ENCODE data around the gene VPS39. TPM values are rescaled to one million over a fixed set of nuclear protein-coding genes. Genes with fewer than 3 reads are reported as not detected.

VPS39 gene
- total RNA-seq, 2 donors from 2014 or later, result 33.1 to 38.3 TPM

- no peaks in the 10 kb centered on the region for H3K36me3 ChIP-seq
- H3K4me3 ChIP-seq, result no peak overlapping the region
- H3K4me1 ChIP-seq, result peaks cover 0 to 7% of the 10 kb centered on the region in 2 donors
- no peak for DNase-seq (ENCODE audit: low spot score)
- H3K9me3 ChIP-seq, result no peaks in the 10 kb centered on the region
- no peak overlapping the region for H3K27ac ChIP-seq
- no peaks in the 10 kb centered on the region for H3K27me3 ChIP-seq
- no peak for TF ChIP-seq CTCF (IDR thresholded peaks at IDR 0.05)
Measured at GRCh38 chr15:42119446-42119760, 88.7 kb downstream of the VPS39 start.

GRCh38 chr15:42118650-42119445, 89.3 kb downstream of the VPS39 start:
- Histone ChIP-seq H3K4me3 (no peak overlapping the region), H3K27ac (no peak overlapping the region), H3K9me3 (no peaks in the 10 kb centered on the region), H3K27me3 (no peaks in the 10 kb centered on the region), H3K4me1 (peaks cover 0 to 7% of the 10 kb centered on the region in 2 donors), H3K36me3 (no peaks in the 10 kb centered on the region)
- TF ChIP-seq CTCF (IDR thresholded peaks at IDR 0.05), result no peak
- no peak for DNase-seq (ENCODE audit: low spot score)

GRCh38 chr15:42111924-42112323, 96.2 kb downstream of the VPS39 start:
- no peak for TF ChIP-seq CTCF (IDR thresholded peaks at IDR 0.05)
- H3K9me3 ChIP-seq, result no peaks in the 10 kb centered on the region
- no peak for DNase-seq (ENCODE audit: low spot score)

GRCh38 chr15:42110367-42110766, 97.7 kb downstream of the VPS39 start:
- no peaks in the 10 kb centered on the region for H3K27me3 ChIP-seq
- DNase-seq (ENCODE audit: low spot score), result no peak
- no peaks in the 10 kb centered on the region for H3K36me3 ChIP-seq
- H3K27ac ChIP-seq, result no peak overlapping the region
- H3K9me3 ChIP-seq, result no peaks in the 10 kb centered on the region
- no peak for TF ChIP-seq CTCF (IDR thresholded peaks at IDR 0.05)
- no peak overlapping the region for H3K4me3 ChIP-seq
- H3K4me1 ChIP-seq, result no peaks in the 10 kb centered on the region

More at GRCh38 chr15:42111924-42112323, 96.2 kb downstream of the VPS39 start:
- no peaks in the 10 kb centered on the region for H3K27me3 ChIP-seq
- H3K36me3 ChIP-seq, result no peaks in the 10 kb centered on the region
- no peak overlapping the region for H3K27ac ChIP-seq
- no peaks in the 10 kb centered on the region for H3K4me1 ChIP-seq
- H3K4me3 ChIP-seq, result no peak overlapping the region

GRCh38 chr15:42108806-42109205, 99.3 kb downstream of the VPS39 start:
- no peak overlapping the region for H3K4me3 ChIP-seq
- no peak for DNase-seq (ENCODE audit: low spot score)
- H3K9me3 ChIP-seq, result no peaks in the 10 kb centered on the region
- no peaks in the 10 kb centered on the region for H3K36me3 ChIP-seq
- TF ChIP-seq CTCF (IDR thresholded peaks at IDR 0.05), result no peak
- no peak overlapping the region for H3K27ac ChIP-seq
- no peaks in the 10 kb centered on the region for H3K27me3 ChIP-seq
- H3K4me1 ChIP-seq, result no peaks in the 10 kb centered on the region

MicroRNA genes within 50 kb of the gene (microRNA counts, 767-probe panel; counts per million panel counts)
- 0 to 1,813 counts per million in 2 donors for microRNA hsa-miR-627

Small RNA genes within 50 kb of the gene (microRNA-seq; reads per million reads assigned to microRNA genes)
- 7.1 to 9.9 reads per million in 2 donors for gene MIR627 (ENCODE audit: borderline number of aligned reads in 2 of 2, borderline replicate concordance in 1 of 2)

Other genes with a start within 250 kb of the VPS39 start
- 10 to 100 TPM; 22.2 to 26.3 TPM for gene EHD4, start 235.7 kb downstream of the VPS39 start, total RNA-seq
- gene PLA2G4E, start 187.3 kb downstream of the VPS39 start, total RNA-seq, result under 1 TPM in 1 of 2 donors, not detected in 1; 0.11 TPM
- not detected for gene PLA2G4D, start 113.7 kb downstream of the VPS39 start, total RNA-seq
- 1 to 10 TPM in 1 of 2 donors, under 1 TPM in 1; 0.35 to 3.0 TPM for gene PLA2G4F, start 51.7 kb downstream of the VPS39 start, total RNA-seq
- gene GANC, start 64.9 kb upstream of the VPS39 start, total RNA-seq, result 10 to 100 TPM in 1 of 2 donors, 1 to 10 TPM in 1; 6.6 to 12.7 TPM
- 10 to 100 TPM; 17.0 to 25.4 TPM for gene TMEM87A, start 65.1 kb upstream of the VPS39 start, total RNA-seq
- gene CAPN3, start 151.2 kb upstream of the VPS39 start, total RNA-seq, result 1 to 10 TPM; 5.3 to 8.6 TPM

All from right atrium auricular region (tissue), 2 donors.